Measurements from ENCODE around the gene MEF2D.

MEF2D gene

DNA sequence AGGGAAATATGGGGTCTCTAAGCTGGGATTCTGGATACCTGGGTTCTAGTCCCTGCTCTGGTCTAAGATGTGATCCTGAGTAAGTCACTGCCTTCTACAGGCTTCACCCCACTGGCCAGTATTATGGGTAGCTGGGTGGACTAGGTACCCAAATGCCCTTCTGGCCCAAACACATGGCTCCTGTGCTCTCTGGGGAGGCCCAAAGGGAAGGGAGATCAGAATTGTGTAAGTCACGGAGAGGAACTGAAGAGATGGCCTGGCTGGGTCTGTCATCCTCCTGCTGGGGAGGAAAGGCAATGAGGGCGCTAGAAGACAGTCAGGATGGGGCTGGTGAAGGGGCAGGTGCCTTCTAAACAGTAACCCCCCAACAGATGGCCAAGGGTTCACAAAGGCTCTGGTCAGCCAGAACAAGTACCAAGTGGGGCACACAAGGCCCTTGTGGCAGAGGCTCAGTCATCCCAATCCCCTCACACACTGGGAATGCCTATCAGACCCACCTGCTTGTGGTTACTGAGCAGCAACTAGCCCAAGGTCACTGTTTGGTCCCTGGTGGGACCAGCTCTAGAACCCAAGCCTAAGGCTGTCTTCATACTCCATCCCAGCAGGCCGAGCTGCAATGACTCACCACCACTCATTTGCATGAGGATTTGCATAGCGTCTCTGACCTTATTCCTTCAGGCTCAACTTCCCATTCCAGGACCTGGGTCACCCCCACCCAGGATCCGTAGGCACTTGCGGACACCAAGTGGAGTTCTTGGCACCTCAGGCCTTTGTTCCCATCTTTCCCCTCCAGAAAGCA is 9.2 kb downstream of the MEF2D start:
- DNase-seq (ENCODE audit: low read depth in 2 of 2), result no peak
- H3K4me3 ChIP-seq (replicated peaks in 1 of 2; ENCODE audit: low read depth in 2 of 2, low read length in 2 of 2), result no peak overlapping the region
- TF ChIP-seq, protein P1, sequence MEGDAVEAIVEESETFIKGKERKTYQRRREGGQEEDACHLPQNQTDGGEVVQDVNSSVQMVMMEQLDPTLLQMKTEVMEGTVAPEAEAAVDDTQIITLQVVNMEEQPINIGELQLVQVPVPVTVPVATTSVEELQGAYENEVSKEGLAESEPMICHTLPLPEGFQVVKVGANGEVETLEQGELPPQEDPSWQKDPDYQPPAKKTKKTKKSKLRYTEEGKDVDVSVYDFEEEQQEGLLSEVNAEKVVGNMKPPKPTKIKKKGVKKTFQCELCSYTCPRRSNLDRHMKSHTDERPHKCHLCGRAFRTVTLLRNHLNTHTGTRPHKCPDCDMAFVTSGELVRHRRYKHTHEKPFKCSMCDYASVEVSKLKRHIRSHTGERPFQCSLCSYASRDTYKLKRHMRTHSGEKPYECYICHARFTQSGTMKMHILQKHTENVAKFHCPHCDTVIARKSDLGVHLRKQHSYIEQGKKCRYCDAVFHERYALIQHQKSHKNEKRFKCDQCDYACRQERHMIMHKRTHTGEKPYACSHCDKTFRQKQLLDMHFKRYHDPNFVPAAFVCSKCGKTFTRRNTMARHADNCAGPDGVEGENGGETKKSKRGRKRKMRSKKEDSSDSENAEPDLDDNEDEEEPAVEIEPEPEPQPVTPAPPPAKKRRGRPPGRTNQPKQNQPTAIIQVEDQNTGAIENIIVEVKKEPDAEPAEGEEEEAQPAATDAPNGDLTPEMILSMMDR (IDR thresholded peaks at IDR 0.05; ENCODE audit: low read depth, low read length), result no peak

DNA sequence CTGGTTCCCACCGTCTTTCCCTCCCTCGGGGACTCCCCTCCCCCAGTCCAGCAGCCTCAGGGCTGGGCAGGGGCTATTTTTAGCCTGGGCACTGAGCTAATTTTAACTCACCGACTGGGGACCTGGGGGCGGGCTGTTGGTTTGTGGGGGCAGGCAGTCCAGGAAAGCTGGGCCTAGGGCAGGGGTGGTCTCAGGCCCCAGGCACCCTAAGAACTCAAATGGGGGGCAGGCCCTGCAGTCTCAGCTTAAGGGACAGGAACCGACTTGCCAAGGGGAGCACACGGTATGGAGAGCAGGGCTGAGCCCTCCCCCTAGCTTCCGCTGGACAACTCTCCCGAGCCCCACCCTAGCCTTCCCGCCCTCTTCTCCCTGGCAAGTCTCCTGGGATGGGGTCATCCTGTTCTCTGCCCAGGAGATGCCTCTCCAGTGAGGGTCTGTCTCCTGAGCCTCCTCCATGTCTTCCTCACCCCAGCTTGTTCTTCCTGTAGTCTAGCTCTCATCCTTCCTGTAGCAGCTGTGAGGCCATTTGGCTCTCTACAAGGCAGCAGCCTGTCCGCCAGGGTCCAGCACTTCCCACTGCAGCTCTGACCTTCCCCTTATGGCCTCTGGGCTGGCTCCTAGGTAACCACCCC is 10.1 kb downstream of the MEF2D start:
- TF ChIP-seq, protein P1 (IDR thresholded peaks at IDR 0.05; ENCODE audit: low read depth, low read length), result peak; percentile 24
- no peak for DNase-seq (ENCODE audit: low read depth in 2 of 2)
- no peak overlapping the region for H3K4me3 ChIP-seq (replicated peaks in 1 of 2; ENCODE audit: low read depth in 2 of 2, low read length in 2 of 2)

DNA sequence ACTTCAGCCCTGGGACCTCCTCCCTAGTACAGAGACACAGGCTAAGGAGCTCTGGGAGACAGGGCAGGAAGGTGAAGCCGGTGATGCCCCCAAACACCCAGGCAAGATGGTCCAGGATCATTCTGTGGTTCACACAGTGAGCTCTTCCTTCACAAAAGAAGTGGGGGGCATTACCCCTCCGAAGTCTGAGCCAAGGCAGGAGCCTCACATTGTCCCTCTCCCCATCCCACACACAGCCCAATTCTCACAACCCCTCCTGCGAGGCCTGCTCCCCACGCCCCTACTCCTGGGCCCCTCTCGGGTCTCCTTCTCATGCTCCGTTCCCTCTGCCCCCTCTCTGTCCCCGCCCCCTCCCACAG is 10.7 kb downstream of the MEF2D start:
- TF ChIP-seq, protein P1 (IDR thresholded peaks at IDR 0.05; ENCODE audit: low read depth, low read length), result no peak
- no peak for DNase-seq (ENCODE audit: low read depth in 2 of 2)
- H3K4me3 ChIP-seq (replicated peaks in 1 of 2; ENCODE audit: low read depth in 2 of 2, low read length in 2 of 2), result no peak overlapping the region

GRCh38 chr1:156489166-156489934 is 11.2 kb downstream of the MEF2D start:
- TF ChIP-seq, protein P1 (IDR thresholded peaks at IDR 0.05; ENCODE audit: low read depth, low read length), result no peak
- H3K4me3 ChIP-seq (replicated peaks in 1 of 2; ENCODE audit: low read depth in 2 of 2, low read length in 2 of 2), result no peak overlapping the region
- no peak for DNase-seq (ENCODE audit: low read depth in 2 of 2)

DNA sequence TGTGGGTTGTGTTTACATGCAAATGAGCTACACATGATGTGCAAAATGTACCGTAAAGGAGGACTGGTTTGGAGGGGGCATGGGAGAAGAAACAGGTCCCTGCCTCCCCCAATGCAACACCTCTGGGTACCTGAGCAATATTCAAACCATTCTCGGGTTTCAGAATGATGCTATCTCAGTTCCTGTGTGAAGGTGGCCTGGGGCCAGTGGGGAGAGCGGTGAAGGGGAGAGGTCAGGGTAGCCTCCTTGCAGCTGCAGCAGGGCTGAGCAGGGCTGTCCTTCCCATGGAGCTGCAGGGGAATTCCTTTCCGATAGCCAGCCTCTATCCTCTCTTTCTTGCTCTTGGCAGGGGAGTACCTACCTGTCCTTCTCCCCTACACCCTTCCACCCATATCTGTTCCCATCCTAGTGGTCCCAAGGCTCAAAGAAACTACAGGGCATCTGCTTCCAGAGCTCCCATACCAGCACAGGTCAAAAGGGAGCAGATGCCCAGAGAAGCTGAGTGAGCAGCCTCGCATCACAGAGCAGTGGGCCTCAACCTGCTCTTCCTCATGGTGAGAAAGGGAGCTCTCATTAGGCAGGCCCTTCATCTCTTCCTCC is 11.9 kb downstream of the MEF2D start:
- no peak for DNase-seq (ENCODE audit: low read depth in 2 of 2)
- no peak overlapping the region for H3K4me3 ChIP-seq (replicated peaks in 1 of 2; ENCODE audit: low read depth in 2 of 2, low read length in 2 of 2)
- TF ChIP-seq, protein P1 (IDR thresholded peaks at IDR 0.05; ENCODE audit: low read depth, low read length), result no peak

DNA sequence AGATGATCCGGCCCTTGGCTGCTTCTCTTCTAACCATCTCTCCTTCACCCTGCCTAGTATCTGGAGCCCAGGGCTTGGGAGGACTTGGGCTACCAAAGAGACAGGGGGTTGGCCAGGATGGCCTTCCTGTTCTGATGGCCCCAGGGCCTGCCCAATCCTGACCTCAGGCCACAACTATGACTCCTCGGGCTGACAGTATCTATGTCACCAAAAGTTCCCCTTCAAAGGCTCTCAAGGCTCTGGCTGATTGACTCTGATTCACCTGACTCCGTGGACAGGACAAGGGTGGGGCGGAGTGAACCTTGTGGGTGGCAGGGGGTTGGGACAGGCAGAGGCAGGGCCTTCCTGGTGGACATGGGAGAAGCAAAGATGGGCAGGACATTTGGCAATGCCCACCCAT is 12.7 kb downstream of the MEF2D start:
- no peak overlapping the region for H3K4me3 ChIP-seq (replicated peaks in 1 of 2; ENCODE audit: low read depth in 2 of 2, low read length in 2 of 2)
- DNase-seq (ENCODE audit: low read depth in 2 of 2), result no peak
- TF ChIP-seq, protein P1 (IDR thresholded peaks at IDR 0.05; ENCODE audit: low read depth, low read length), result no peak
